HG02759 (cell line): ENCODE results near the gene ADGRL1.
"Not testable (repeated sequence)": the region's sequence is repeated elsewhere in the genome, so short reads cannot be mapped to it uniquely, and the experiment has no call there.

Source experiments
- ATAC-seq: cut with Tn5 transposase; IDR thresholded peaks from one replicate; pipeline ENCODE4 v1.9.1; 2021; ENCODE audit warnings: mild to moderate bottlenecking, moderate library complexity; ENCODE audit not compliant: unreplicated experiment

ADGRL1 gene

DNA sequence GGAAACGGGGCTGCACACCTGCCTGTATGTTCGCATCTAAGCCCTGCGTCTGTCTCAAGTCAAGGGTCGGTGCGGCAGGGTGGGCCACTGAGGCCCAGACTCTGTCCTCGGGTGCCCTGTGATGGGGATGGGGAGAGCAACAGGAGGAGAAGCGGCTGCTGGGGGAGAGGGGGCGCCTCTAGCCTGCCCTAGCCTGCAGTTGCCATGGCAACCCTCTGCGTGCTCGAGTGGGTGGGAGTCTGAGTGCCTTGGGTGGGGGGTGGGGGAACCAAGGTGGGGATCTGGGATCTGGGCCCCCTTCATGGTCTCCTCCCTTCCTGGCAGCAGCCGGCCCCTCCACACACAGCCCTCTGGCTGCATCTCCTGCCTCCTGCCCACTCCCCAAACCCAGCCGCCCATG lies 10.8 kb downstream of the ADGRL1 start:
- ATAC-seq: not testable (repeated sequence)

DNA sequence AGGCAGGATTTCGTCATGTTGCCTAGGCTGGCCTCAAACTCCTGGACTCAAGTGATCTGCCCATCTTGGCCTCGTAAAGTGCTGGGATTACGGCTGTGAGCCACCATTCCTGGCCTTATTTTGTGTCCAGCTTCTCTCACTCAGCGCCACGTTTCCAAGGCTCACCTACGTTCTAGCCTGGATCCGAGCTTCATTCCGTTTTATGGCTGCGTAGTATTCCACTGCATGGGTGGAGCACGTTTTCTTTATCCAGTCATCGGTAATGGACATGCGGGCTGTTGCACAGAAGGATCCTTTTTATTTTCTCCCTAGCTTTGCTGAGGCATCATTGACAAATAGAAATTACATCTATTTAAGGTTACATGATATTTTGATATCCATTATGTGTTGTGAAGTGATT lies 16.6 kb downstream of the ADGRL1 start:
- no peak for ATAC-seq

DNA sequence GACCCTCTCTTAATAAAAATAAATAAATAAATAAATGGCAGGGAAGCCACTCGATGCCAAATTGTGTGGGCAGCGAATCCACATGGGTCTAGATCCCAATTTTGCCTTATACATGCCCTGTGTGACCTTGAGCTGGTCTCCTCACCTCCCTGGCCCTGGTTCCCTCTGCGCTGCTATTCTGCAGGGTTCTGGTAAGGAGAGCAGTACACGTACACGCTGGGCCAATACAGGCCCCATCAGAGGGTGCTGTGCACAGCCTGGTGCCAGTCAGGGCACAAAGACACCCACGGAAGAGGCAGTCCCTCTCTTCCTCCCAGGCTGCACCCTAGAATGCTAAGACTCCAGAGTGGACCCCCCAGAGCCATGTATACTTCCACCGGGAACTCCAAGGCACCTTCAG lies 17.9 kb downstream of the ADGRL1 start:
- not testable (repeated sequence) for ATAC-seq

DNA sequence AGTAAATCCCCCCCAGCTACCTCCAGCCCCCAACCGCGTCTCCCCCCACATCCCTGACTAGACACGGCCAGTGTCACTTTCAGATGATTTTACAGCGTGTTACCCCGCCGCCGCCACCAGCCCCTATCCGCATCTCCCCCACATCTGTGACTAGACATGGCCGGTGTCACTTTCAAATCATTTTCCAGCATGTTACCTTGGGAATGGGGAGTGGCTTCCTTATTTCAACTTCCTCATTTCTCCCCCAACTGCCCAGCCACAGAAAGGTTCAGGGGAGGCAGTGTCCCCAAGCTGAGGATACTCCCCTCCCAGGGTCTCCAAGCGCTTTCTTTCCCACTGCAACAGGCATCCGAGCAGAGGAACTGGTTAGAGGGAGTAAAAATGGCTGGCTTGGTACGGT lies 18.4 kb downstream of the ADGRL1 start:
- no peak for ATAC-seq

DNA sequence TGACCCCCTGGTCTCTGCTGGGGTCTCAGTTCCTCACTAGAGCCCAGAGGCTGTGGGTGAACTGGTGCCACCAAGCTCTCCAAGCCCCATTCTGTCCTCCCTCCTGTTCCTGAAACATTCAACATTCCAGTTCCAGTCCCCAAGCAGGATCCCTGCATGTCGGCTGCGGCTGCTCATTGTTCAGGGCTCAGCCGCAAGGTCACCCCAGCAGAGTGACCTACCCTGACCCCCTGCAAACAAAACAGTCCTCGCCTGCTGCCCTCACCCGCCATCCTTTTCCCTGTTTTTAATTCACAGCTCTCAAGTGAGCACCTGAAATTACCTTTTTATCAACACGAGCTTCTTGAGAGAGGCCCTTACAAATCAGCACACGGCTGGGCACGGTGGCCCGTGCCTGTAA lies 19.3 kb downstream of the ADGRL1 start:
- ATAC-seq: not testable (repeated sequence)

DNA sequence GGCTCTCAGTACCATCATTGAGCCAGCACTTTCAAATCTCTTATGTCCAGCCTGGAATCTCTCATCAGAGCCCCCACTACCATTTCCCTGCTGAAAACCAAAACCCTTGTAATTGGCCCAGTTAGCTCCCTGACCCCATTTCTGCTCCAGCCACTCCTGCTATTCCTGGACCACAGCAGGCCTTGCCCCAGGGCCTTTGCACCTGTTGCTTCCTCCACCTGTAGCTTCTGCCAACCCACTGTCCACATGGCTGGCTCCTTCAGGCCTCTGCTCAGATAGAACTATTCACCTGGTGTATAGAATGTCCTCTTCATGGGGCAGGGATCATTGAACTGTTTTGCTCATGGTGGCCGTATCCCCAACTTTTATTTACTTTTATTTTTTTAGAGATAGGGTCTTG lies 20.3 kb downstream of the ADGRL1 start:
- not testable (repeated sequence) for ATAC-seq

DNA sequence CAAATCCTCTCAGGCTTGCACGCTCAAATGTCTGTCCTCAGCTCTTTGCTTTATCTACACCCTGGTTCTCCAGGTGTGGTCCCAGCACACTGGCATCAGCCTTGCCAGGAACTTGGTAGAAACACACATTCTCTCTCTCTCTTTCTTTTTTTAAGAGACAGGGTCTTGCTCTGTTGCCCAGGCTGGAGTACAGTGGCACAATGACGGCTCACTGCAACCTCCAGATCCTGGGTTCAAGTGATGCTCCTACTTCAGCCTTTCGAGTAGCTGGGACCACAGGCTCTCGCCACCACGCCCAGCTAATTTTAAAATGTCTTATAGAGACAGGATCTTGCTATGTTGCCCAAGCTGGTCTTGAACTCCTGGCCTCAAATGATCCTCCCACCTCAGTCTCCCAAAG lies 20.8 kb downstream of the ADGRL1 start:
- no peak for ATAC-seq

DNA sequence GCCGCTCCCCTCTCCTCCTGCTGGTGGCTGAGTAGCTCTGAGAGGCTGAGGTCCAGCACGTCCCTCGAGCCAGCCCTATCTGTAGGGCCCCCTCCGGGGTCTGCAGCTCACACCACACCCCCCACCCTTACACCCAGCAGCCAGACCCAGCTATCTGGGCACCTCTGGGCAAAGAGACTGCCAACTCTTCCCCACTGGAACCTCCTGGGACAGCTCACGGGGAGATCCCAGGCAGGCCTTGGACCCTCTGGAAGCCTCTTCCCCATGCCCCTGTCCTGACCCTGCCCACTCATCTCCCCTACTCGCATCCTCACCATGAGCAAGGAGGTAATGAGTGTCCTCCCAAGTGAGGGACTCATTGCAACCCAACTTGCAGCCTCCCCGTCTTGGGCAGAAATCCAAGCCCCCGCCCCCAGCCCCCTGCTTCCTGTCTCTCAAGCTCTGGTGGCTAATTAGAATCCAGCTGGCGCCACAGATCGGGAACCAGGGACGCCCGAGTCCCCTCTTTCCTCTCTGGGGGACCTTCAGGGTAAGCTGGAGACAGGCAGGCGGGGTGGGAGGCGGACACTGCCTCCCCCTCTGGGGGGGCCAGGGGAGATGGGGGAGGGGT lies 22.1 kb downstream of the ADGRL1 start:
- ATAC-seq: no peak

DNA sequence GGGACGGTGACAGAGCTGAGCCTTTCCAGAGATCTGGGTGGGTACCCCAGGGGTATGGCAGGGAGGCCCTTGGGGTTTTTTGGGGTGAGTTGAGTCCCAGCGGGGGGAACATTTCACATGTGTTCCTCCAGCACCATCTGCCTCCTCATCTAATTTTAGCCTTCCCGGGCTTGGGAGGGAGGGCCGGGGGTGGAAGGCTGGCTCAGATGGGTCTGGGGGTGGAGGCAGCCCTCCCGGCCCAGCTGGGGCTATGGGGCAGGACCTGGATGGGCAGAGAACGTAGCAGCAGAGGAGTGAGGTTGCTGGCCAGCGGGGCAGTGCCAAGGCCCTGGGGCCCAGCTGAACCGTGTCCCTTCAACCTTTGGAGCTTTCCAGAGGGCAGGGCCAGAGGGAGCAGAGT lies 23.5 kb downstream of the ADGRL1 start:
- ATAC-seq: no peak

DNA sequence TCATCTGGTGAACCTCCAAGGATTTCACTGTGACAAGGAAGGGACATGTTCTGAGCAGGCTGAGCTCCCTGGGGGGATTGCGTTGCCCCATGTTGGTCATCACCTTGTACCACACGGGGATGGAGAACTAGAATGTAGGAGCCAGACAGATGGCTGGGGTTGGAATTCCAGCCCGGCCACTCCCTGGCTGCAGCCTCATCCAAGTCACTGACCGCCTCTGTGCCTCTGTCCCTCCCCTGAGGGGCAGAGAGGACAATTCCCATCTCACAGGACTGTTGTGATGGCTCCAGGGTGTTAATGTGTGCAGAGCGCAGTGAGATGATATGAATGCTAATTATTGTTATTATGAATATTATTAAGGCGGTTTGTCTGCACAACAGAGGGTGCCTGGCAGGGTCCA lies 24.1 kb downstream of the ADGRL1 start:
- ATAC-seq: no peak

DNA sequence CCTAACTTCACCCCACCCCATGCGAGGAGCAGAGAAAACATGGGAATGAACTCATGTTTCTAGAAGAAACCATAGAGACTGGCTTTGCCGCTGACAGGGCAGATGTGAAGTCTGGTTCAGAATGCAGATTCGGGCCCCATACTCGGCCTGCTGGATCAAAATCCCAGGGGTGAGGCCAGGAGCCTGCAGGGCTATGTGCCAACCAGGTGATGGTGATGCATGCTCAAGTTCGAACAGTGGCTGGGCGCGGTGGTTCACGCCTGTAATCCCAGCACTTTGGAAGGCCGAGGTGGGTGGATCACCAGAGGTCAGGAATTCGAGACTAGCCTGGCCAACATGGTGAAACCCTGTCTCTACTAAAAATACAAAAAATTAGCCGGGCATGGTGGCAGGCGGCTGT lies 24.8 kb downstream of the ADGRL1 start:
- ATAC-seq: not testable (repeated sequence)

DNA sequence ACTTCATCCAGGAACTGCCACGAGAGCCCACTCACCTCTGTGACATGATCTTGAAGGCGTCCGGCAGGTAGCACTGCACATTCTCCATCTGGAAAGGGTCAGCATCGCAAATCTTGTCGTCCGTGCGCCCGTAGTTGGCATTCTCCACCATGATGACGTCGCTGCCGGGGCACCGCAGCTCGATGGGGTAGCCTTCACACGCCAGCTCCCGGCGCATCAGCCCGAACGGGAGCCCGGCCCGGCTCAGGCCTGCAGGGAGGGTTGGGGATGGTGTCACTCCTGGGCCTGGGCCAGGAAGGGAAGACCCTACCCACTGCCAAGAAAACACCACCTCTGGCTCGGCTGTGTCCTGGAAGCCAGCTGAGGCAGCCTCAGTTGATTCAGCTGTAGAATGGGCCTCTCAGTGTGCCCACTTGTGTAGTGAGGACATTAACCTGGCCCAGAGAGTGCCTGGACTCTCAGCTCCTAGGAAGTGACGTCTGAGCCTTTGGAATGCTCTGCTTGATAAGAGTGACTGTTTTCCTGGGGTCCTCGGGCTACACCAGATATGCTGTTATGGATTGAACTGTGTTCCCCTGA lies 28.4 kb downstream of the ADGRL1 start:
- ATAC-seq: no peak

DNA sequence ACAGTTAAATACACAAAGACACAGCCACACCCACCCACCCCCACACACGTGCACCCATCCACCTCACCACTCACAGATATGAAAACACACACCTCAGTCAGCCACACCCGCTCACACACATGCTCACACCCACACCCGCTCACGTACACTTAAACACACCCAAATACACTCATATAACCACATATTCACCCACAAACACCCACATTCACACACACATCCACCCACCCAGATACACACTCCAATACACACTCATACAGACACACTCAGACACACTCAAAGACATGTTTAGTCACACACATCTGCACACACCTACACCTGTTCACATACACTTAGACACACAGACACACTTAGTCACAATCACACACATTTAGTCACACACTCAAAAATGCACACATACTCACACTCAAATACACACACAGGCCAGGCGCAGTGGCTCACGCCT lies 30.6 kb downstream of the ADGRL1 start:
- no peak for ATAC-seq

DNA sequence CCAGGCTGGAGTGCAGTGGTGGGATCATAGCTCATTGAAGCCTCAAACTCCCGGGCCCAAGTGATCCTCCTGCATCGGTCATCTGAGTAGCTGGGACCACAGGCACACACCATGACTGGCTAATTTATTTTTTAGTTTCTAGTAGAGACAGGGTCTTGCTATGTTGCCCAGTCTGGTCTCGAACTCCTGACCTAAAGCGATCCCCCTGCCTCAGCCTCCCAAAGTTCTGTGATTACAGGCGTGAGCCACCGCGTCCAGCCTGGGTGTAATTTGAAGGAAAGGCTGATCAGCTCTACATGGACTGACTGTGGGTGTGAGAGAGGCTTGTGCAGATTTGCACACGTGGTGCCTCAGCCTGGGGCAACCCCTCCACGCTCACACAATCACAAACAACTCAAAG lies 31.1 kb downstream of the ADGRL1 start:
- ATAC-seq: no peak

DNA sequence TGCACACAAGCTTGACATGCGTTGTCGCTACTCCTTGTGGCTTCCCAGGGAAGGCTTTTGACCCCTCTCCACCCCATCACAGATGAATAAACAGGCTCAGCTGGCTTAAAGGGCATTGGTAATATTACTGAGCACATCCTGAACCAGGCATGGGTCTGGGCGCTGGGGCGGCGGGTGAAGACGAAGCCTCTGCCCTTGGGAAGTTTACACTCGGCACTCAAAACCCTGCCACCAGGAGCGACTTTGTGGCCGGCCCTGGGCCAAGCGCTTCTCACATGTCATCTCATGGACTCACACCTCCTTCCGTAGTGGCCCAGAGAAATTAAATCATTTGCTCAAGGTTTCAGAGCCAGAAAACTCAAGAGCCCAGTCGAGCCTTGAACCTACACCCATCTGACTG lies 37.0 kb downstream of the ADGRL1 start:
- no peak for ATAC-seq

DNA sequence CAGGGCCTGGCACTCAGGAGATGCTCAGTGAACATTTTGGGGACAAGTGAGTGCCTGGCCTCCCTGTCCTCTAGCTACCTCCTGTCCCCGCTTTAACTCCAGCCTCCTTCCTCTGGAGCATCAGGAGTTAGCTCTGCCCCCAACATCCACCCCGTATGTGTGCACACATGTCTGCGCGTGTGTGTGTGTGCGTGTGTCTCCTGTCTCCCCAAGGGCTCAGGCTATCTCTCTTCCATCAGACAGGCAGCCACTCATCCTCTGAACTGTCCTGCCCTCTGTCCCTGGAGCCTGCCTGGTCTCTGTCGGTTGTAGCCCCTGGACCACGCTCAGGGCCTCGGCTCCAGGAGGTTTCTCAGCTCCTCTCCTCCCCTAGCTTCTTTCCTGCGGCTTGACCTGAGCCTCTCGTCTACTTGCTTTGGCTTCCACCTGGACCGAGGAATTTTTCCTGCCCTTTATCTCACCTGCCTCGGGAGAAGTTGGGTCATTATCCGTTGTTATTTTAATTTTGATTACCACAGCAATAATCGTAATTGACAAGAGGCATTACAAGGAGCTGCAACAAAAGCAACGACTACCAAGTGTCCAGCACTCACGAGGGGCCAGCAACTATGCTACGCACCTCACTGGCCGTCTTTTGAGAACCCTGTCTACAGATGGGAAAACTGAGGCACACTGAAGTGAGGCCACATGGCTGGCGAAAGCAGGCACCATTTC lies 37.6 kb downstream of the ADGRL1 start:
- ATAC-seq: no peak

DNA sequence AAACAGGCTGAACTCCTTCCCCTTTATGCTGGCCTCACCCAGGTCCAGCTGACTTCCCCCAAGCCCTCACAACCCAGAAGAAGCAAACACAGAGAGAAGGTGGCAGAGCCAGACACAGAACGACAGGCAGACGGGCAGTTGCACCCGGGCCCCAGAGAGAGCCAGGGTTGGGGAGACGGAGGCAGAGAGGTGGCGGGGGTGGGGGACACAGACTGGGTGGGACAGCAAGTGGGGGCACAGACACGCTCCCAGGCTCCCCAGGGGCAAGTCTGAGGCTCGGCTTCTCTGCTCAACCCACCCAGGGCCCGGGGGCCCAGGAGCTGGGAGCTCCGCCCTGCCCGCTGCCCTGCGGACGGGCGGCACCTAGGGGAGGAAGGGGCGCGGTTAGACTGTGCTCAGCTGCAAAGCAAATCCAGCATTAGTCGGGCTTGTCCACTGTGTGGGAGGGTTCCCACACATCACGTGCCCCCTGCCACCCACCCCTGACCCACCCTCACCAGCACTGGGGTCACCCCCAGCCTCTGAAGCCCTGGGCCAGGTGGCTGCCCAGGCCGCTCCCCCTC lies 38.3 kb downstream of the ADGRL1 start:
- no peak for ATAC-seq

DNA sequence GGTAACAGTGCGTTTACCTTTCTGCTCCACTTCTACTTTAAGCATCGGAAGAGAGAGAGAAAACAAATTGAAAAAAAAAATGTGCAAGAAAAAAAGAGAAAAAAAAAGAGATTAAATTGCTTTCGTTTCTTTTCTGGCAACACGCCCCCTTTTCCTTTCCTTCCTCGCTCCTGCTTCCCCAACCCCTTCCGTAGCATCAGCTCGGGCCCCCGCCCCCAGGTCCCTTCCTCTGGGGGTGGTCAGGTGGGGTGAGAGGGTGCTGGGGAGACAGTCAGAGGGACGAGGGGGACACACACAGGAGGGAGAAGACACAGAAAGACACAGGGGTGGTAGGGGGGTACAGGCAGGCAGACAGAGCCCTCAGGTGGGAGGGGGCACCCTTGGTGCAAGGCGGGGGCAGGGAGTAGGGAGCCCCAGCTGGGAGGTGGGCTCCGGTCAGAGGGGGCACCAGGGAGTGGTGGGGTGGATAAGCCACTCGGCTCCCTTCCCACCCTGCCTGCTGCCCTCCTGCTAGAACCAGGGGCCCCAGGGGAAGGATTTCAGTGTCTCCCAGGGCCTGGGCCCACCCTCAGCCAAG lies 38.9 kb downstream of the ADGRL1 start:
- no peak for ATAC-seq

DNA sequence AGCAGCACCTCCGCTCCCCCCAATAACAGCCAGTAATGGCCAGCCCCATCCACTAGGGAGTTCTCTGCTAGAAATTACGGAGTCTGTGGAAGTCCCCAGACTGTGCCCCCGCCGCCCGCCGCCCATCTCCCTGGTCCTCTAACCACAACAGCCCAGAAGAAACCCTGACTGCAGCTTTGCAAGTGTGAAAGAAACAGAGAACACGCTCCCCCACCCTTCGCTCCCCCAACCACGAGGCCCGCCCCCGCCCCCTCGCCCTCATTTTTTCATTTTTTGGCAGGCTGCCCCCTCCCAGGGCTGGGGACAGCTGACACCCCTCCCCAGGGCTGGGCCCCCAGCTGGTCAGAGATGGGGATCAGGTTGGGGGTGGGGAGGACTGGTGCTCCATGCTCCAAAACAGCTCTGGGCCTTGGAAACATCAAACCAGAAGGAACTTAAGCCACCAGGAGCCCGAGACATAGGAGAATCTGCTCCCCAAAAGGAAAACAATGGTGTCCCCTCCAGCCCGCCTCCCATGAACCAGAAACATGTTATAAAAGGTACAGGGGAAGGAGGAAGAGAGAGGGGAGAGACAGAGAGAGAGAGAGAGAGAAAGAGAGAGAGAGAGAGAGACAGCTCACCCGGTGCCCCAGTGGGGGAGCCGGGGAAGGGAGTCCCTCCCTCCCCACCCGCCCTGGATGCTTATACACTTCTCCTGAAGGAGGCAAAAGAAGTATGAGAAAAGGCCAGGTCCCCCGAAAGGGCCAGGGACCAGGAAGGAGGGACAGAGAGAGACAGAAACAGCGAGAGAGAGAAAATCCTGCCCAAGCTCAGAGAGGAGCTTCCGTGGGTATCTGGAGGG lies 39.8 kb downstream of the ADGRL1 start:
- no peak for ATAC-seq

DNA sequence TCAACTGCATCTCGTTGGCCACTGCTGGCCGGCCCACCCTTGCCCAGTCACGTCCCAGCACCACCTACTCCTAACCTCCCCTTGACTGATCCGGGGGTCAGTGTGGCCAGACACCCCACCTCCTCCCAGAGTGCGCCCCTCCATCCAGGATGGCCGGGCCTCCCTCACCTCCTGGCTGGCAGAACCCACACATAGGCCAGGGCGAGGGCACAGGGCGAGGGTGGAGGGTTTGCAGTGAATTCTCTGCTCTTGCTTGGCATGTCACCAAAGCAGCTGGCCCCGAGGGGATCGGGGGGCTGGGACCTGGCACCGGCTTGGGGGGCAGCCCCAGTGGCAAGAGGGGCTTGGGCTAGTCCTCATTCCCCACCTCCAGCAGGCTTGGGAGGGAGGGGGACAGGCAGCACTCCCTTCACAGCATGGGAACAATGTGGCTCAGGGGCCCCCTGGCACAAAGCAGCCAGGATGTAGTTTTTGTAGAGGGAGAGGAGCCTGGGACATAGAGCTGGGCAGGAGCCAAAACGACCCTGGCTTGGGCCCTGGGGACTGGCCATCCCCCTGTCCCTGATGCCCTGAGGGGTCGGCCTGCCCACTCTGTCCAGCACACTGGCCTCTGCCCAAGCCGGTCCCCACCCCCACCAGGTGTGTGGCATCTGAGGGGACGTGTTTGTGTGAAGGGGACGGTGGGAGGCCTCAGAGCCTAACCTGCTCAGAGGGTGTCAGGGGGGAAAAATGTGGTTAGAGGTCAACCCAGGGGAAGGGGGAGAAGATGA lies 41.1 kb downstream of the ADGRL1 start:
- no peak for ATAC-seq
